IMR-90 (cell line): ENCODE data around the gene PEF1. TPM values are rescaled to one million over a fixed set of nuclear protein-coding genes. Genes with fewer than 3 reads are reported as not detected.

Experiments used
- ATAC-seq: fragments of 200-7000 bp; cut with Tn5 transposase; 2 replicates; pipeline ENCODE4 v1.9.1; 2020; ENCODE audit warnings: low read depth, mild to moderate bottlenecking, moderate library complexity
- BruUV-seq: library from RNA; stranded (reverse); fragments of 400-500 nt; replicated peaks from 2 replicates; lab custom pipeline; 2021; lab: Mats Ljungman, UMichigan
- CTCF ChIA-PET: fragments of 300-600 bp; formaldehyde crosslinking; extraction: SDS; loops from one replicate; lab custom pipeline; 2021; ENCODE audit warnings: antibody characterized with exemption; lab: Yijun Ruan, JAX
- POLR2A ChIA-PET: fragments of 300-600 bp; sonication (Branson Sonifier 250); formaldehyde crosslinking; loops from one replicate; lab custom pipeline; 2022; ENCODE audit warnings: antibody characterized with exemption; ENCODE audit not compliant: unreplicated experiment; lab: Charles Lee
- DNase-seq: peaks from one replicate; pipeline ENCODE4 v3.0.0; 2013
- H2AFZ ChIP-seq: replicated peaks from 2 replicates; pipeline ENCODE3; 2013; ENCODE audit warnings: low read length, mild to moderate bottlenecking; ENCODE audit not compliant: poor library complexity
- H2AK5ac ChIP-seq: 2 replicates; pipeline ENCODE4 v1.6.1; 2013; ENCODE audit warnings: low read depth, low read length, inconsistent platforms
- H2AK9ac ChIP-seq: replicated peaks from 2 replicates; pipeline ENCODE3; 2013; ENCODE audit warnings: mild to moderate bottlenecking, low read depth, low read length, moderate library complexity; ENCODE audit not compliant: poor library complexity
- H2BK120ac ChIP-seq: 2 replicates; pipeline ENCODE4 v1.6.1; 2013; ENCODE audit warnings: low read depth, low read length, inconsistent platforms
- H2BK15ac ChIP-seq: 3 replicates; pipeline ENCODE4 v1.6.1; 2013; ENCODE audit warnings: low read depth, low read length, inconsistent platforms
- H2BK20ac ChIP-seq: 2 replicates; pipeline ENCODE4 v1.6.1; 2013; ENCODE audit warnings: low read depth, mild to moderate bottlenecking, inconsistent platforms, low read length, moderate library complexity
- H2BK5ac ChIP-seq: 2 replicates; pipeline ENCODE4 v1.6.1; 2013; ENCODE audit warnings: mild to moderate bottlenecking, low read depth, low read length, inconsistent platforms; ENCODE audit not compliant: poor library complexity, severe bottlenecking
- H3K14ac ChIP-seq: replicated peaks from 2 replicates; pipeline ENCODE4 v1.6.1; 2013; ENCODE audit warnings: low read depth, low read length, inconsistent platforms
- H3K18ac ChIP-seq: 2 replicates; pipeline ENCODE4 v1.6.1; 2013; ENCODE audit warnings: low read depth, low read length, control low read depth
- H3K23ac ChIP-seq: 2 replicates; pipeline ENCODE4 v1.6.1; 2013; ENCODE audit warnings: low read depth, low read length, inconsistent platforms
- H3K27ac ChIP-seq: 2 replicates; pipeline ENCODE4 v1.5.1; 2013; ENCODE audit warnings: mild to moderate bottlenecking, control low read depth, low read length; ENCODE audit not compliant: insufficient read depth
- H3K27me3 ChIP-seq: 2 replicates; pipeline ENCODE4 v1.6.1; 2013; ENCODE audit warnings: low read length; ENCODE audit not compliant: control insufficient read depth, insufficient read depth
- H3K36me3 ChIP-seq: 2 replicates; pipeline ENCODE4 v1.6.1; 2013; ENCODE audit warnings: low read length, mixed read lengths; ENCODE audit not compliant: control insufficient read depth, insufficient read depth
- H3K4ac ChIP-seq: 2 replicates; pipeline ENCODE4 v1.6.1; 2013; ENCODE audit warnings: low read depth, low read length, inconsistent platforms
- H3K4me1 ChIP-seq: 2 replicates; pipeline ENCODE4 v1.6.1; 2013; ENCODE audit warnings: low read length, mixed read lengths; ENCODE audit not compliant: control insufficient read depth, insufficient read depth
- H3K4me2 ChIP-seq: 2 replicates; pipeline ENCODE4 v1.6.1; 2013; ENCODE audit warnings: low read depth, mild to moderate bottlenecking, control low read depth, low read length, moderate library complexity
- H3K4me3 ChIP-seq: 2 replicates; pipeline ENCODE4 v1.5.1; 2013; ENCODE audit warnings: low read depth, mild to moderate bottlenecking, control low read depth, low read length, moderate library complexity; ENCODE audit not compliant: insufficient read depth
- H3K56ac ChIP-seq: 2 replicates; pipeline ENCODE4 v1.6.1; 2013; ENCODE audit warnings: low read length, inconsistent platforms; ENCODE audit not compliant: insufficient read depth; ENCODE audit errors: extremely low read depth
- H3K79me1 ChIP-seq, 2 experiments: 2 replicates each; pipeline ENCODE4 v1.6.1; 2013; ENCODE audit warnings: low read length in 2 of 2, inconsistent platforms in 1 of 2, low read depth in 1 of 2
- H3K9ac ChIP-seq: 2 replicates; pipeline ENCODE4 v1.6.1; 2013; ENCODE audit warnings: low read depth, low read length, control low read depth
- H3K9me1 ChIP-seq: 2 replicates; pipeline ENCODE4 v1.6.1; 2013; ENCODE audit warnings: low read length, inconsistent platforms; ENCODE audit not compliant: insufficient read depth
- H3K9me3 ChIP-seq: 2 replicates; pipeline ENCODE4 v1.6.1; 2013; ENCODE audit warnings: low read length; ENCODE audit not compliant: control insufficient read depth, insufficient read depth
- H4K20me1 ChIP-seq: 2 replicates; pipeline ENCODE4 v1.6.1; 2013; ENCODE audit warnings: low read length, inconsistent platforms; ENCODE audit not compliant: insufficient read depth
- H4K5ac ChIP-seq: 2 replicates; pipeline ENCODE4 v1.6.1; 2013; ENCODE audit warnings: mild to moderate bottlenecking, low read depth, low read length, control low read depth
- H4K8ac ChIP-seq, 2 experiments: 2 replicates each; pipeline ENCODE4 v1.6.1; 2013; ENCODE audit warnings: low read depth in 2 of 2, low read length in 2 of 2, control low read depth in 1 of 2, inconsistent platforms in 1 of 2
- H4K91ac ChIP-seq: 2 replicates; pipeline ENCODE4 v1.6.1; 2013; ENCODE audit warnings: low read depth, low read length, inconsistent platforms; ENCODE audit not compliant: insufficient read depth
- BHLHE40 ChIP-seq: fragments of 150-350 bp; IDR thresholded peaks from 2 replicates; pipeline ENCODE4 v1.6.1; 2016; ENCODE audit warnings: mild to moderate bottlenecking, low read depth, low read length
- CEBPB ChIP-seq: IDR thresholded peaks from 2 replicates; pipeline ENCODE4 v1.6.1; 2012; ENCODE audit warnings: low read depth, low read length, improper control_type of control experiment
- CHD1 ChIP-seq: IDR thresholded peaks from 2 replicates; pipeline ENCODE4 v1.6.1; 2012; ENCODE audit warnings: low read depth, low read length, improper control_type of control experiment
- CTCF ChIP-seq: conservative IDR thresholded peaks from 2 replicates; pipeline ENCODE4 v1.5.1; 2012; ENCODE audit warnings: mild to moderate bottlenecking, low read depth, low read length, improper control_type of control experiment
- MAFK ChIP-seq: IDR thresholded peaks from 2 replicates; pipeline ENCODE4 v1.6.1; 2012; ENCODE audit warnings: low read depth, low read length, improper control_type of control experiment
- MXI1 ChIP-seq: IDR thresholded peaks from 2 replicates; pipeline ENCODE4 v1.6.1; 2012; ENCODE audit warnings: low read depth, mild to moderate bottlenecking, low read length, moderate library complexity, borderline replicate concordance
- POLR2A ChIP-seq: IDR thresholded peaks from 2 replicates; pipeline ENCODE4 v1.6.1; 2012; ENCODE audit warnings: mild to moderate bottlenecking, low read depth, low read length
- RAD21 ChIP-seq: IDR thresholded peaks from 2 replicates; pipeline ENCODE4 v1.6.1; 2012; ENCODE audit warnings: low read length, improper control_type of control experiment
- RCOR1 ChIP-seq: IDR thresholded peaks from 2 replicates; pipeline ENCODE4 v1.6.1; 2012; ENCODE audit warnings: mild to moderate bottlenecking, low read length, improper control_type of control experiment; ENCODE audit not compliant: insufficient replicate concordance
- WGBS, 2 experiments: methylation state at CpG; one replicate each; pipeline versions ENCODE4 v1.1.5 to v1.1.7; 2013; ENCODE audit warnings: missing lambda C conversion rate in 2 of 2; ENCODE audit not compliant: insufficient read length in 1 of 2; ENCODE audit errors: extremely low coverage in 2 of 2; 5-methylcytosine and 5-hydroxymethylcytosine counted together
- dilution Hi-C: fragments of 300-500 bp; cut with HindIII; formaldehyde crosslinking; loops from one replicate; pipeline ENCODE4 v1.14.3; 2018; ENCODE audit warnings: low sequenced_read_pairs; ENCODE audit not compliant: unreplicated experiment
- in situ Hi-C: fragments of 300-500 bp; cut with MboI; formaldehyde crosslinking; loops from 3 replicates; pipeline ENCODE4 v1.14.3; 2019; ENCODE audit warnings: low sequenced_read_pairs, inconsistent platforms, mixed read lengths
- intact Hi-C: fragments of 100-400 bp; cut with micrococcal nuclease; formaldehyde crosslinking; loops from 2 replicates; pipeline ENCODE4 v1.10.0; 2022
- polyA plus RNA-seq, 3 experiments: library from polyadenylated mRNA; depleted of rRNA; stranded (reverse); fragments of >200 nt; gene quantifications; 2 replicates each; pipeline ENCODE4 v1.2.3, GENCODE V29; 2012; ENCODE audit warnings: low replicate concordance in 1 of 3
- total RNA-seq: library from RNA; depleted of rRNA; stranded (reverse); fragments of >200 nt; gene quantifications from 2 replicates; pipeline ENCODE4 v1.2.3, GENCODE V29; 2012
- TF ChIP-seq, protein P1 (sequence below): fragments of 150-350 bp; IDR thresholded peaks from 2 replicates; pipeline ENCODE4 v1.6.1; 2017; ENCODE audit warnings: mild to moderate bottlenecking, antibody characterized with exemption, low read length, low read depth

PEF1 gene
- total and polyA plus RNA-seq, 2 of the 4 experiments (the other 2 are of a cell fraction), result 84.2 to 104 TPM

DNA sequence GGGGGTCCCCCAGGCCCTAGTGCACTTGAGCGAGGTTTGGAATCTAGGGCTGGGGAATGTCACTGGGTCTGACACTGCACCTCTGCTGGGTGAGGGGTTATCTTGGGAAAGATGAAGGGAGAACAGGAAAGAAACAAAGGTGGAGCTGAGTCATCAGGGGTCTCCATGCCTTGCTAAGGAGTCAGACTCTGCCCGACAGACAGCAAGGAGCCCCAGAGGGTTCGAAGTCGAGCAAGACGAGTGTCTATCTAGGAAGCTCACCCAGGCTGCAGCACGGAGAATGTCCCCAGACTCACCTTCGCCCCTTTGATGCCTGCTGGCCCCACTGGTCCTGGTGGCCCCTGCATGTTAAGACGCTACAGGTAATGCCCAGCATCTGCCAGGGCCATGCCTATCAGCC lies 41.1 kb upstream of the PEF1 start:
- TF ChIP-seq MAFK (no peak), RCOR1 (no peak), MXI1 (no peak), CHD1 (no peak), POLR2A (no peak), BHLHE40 (no peak), CTCF (no peak), CEBPB (no peak), RAD21 (no peak)
- TF ChIP-seq, protein P1, sequence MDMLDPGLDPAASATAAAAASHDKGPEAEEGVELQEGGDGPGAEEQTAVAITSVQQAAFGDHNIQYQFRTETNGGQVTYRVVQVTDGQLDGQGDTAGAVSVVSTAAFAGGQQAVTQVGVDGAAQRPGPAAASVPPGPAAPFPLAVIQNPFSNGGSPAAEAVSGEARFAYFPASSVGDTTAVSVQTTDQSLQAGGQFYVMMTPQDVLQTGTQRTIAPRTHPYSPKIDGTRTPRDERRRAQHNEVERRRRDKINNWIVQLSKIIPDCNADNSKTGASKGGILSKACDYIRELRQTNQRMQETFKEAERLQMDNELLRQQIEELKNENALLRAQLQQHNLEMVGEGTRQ, result no peak
- no peaks in the 10 kb centered on the region for H4K20me1 ChIP-seq
- H3K4me3 ChIP-seq, result no peak overlapping the region
- no peak overlapping the region for H3K56ac ChIP-seq
- H3K9me1 ChIP-seq, result peaks cover 27% of the 10 kb centered on the region
- no peak overlapping the region for H2BK15ac ChIP-seq
- H2BK20ac ChIP-seq, result no peak overlapping the region; the same call in 1 of the 2 replicates
- no peak overlapping the region for H3K9ac ChIP-seq
- H3K4ac ChIP-seq, result no peak overlapping the region
- H3K4me1 ChIP-seq, result peaks cover 32% of the 10 kb centered on the region
- H2BK120ac ChIP-seq, result no peak overlapping the region
- no TSS peak for BruUV-seq
- H4K8ac ChIP-seq, result no peak overlapping the region
- H3K27ac ChIP-seq, result no peak overlapping the region
- in situ Hi-C loops, result no loop called here
- H4K91ac ChIP-seq, result no peak overlapping the region
- H3K23ac ChIP-seq, result no peak overlapping the region
- no peaks in the 10 kb centered on the region for H3K27me3 ChIP-seq
- no peak overlapping the region for H2AK9ac ChIP-seq
- POLR2A ChIA-PET, result no interaction called here
- dilution Hi-C loops, result no loop called here
- CTCF ChIA-PET, result no interaction called here
- DNase-seq, result no peak
- intact Hi-C loops, result no loop called here
- peaks cover 11 to 51% of the 10 kb centered on the region in 2 experiments; a peak in 3 of 4 replicates for H3K79me1 ChIP-seq
- H3K36me3 ChIP-seq, result peaks cover 78% of the 10 kb centered on the region
- H3K14ac ChIP-seq, result no peak overlapping the region
- 0 out of 2 replicates have a peak overlapping the region, but pooled peaks have one; percentile 1 for H2AK5ac ChIP-seq
- H3K9me3 ChIP-seq, result no peaks in the 10 kb centered on the region
- H3K4me2 ChIP-seq, result no peak overlapping the region
- H2AFZ ChIP-seq, result no peak overlapping the region
- 86% methylated on average over 6 of the region's 8 CpGs; no CpG with 5 or more reads in 1 of the 2 experiments for WGBS, 2 experiments
- H4K5ac ChIP-seq, result no peak overlapping the region
- no peak overlapping the region for H3K18ac ChIP-seq
- H2BK5ac ChIP-seq, result no peak overlapping the region
- ATAC-seq, result no peak
